Measurements from ENCODE around the gene ACTN3. TPM values are rescaled to one million over a fixed set of nuclear protein-coding genes. Genes with fewer than 3 reads are reported as not detected.

ACTN3 gene
- total RNA-seq, 1 experiment from 2014 or later = not detected

DNA sequence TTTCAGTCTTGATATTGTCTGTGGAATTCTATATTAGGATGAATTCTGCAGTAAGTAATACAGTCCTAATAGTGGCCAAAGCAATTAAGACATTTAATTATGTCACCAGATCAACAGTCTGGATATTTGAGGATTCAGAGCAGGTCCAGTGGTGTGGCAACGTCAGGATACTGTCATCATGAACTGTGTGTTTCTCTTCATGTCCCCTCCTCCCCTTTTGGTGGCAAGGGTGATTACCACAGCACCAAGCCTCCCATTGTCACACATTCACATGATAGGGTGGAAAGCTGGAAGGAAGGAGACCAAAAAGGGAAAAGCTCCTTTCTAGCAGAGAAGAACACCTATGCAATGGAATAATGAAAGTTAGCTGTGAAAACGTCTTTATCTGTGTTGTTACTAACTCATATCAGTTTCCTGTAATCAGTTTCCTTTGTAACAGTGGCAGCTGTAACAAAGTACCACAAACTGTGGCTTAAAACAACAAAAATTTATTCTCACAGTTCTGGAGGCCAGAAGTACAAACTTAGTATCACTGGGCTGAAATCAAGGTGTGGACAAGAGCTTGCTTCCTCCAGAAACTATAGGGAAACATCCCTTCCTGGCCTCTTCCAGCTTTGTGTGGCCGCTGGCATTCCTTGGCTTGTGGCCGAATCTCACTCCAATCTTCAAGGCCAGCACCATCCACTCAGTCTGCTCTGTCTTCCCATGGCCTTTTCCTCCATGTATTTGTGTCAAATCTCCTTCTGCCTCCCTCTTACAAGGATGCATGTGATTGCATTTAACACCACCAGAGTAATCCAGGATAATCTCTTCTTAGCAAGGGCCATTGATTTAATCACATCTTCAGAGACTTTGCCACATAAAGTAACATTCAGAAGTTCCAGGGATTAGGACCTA is 63.3 kb downstream of the ACTN3 start:
- Histone ChIP-seq H3K9me3 (ENCODE audit: low read depth, low read length, poor library complexity, severe bottlenecking) (no peaks in the 10 kb centered on the region), H3K27me3 (replicated peaks; ENCODE audit: insufficient read depth, low read depth, low read length, poor library complexity) (no peaks in the 10 kb centered on the region), H3K4me1 (ENCODE audit: insufficient read depth, low read length, poor library complexity, severe bottlenecking) (no peaks in the 10 kb centered on the region), H3K36me3 (ENCODE audit: insufficient read depth, low read length, poor library complexity, severe bottlenecking) (peaks cover 6% of the 10 kb centered on the region), H3K27ac (ENCODE audit: low read depth, low read length, poor library complexity, severe bottlenecking) (no peak overlapping the region), H3K4me3 (ENCODE audit: low read depth, low read length, poor library complexity, severe bottlenecking) (no peak overlapping the region)
- ChIA-PET CTCF (no interaction called here), POLR2A (ENCODE audit: low non-redundant PET) (no interaction called here)
- BruUV-seq (replicated peaks) = no TSS peak
- no peak for TF ChIP-seq EZH2 (IDR thresholded peaks at IDR 0.05; ENCODE audit: borderline replicate concordance, low read depth, low read length, poor library complexity, severe bottlenecking)
- TF ChIP-seq, protein P1, sequence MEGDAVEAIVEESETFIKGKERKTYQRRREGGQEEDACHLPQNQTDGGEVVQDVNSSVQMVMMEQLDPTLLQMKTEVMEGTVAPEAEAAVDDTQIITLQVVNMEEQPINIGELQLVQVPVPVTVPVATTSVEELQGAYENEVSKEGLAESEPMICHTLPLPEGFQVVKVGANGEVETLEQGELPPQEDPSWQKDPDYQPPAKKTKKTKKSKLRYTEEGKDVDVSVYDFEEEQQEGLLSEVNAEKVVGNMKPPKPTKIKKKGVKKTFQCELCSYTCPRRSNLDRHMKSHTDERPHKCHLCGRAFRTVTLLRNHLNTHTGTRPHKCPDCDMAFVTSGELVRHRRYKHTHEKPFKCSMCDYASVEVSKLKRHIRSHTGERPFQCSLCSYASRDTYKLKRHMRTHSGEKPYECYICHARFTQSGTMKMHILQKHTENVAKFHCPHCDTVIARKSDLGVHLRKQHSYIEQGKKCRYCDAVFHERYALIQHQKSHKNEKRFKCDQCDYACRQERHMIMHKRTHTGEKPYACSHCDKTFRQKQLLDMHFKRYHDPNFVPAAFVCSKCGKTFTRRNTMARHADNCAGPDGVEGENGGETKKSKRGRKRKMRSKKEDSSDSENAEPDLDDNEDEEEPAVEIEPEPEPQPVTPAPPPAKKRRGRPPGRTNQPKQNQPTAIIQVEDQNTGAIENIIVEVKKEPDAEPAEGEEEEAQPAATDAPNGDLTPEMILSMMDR (conservative IDR thresholded peaks at IDR 0.05; ENCODE audit: low read depth, low read length) = no peak
- DNase-seq (ENCODE audit: low spot score) = no peak
- intact Hi-C loops (cut with micrococcal nuclease; ENCODE audit: unreplicated experiment) = no loop called here

DNA sequence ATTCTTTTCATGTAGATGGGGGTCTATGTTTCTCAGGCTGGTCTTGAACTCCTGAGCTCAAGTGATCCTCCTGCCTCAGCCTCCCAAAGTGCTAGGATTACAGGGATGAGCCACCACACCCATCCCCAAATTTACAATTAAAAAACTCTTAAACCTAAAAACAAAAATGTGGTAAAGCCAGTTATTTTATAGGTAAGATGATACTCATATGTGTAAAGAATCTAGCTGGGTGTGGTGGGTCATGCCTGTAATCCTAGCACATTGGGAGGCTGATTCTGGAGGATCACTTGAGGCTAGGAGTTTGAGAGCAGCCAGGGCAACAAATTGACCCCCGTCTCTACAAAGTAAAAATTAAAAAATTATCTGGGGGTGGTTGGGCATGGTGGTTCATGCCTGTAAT is 65.8 kb downstream of the ACTN3 start:
- H3K36me3 ChIP-seq (ENCODE audit: insufficient read depth, low read length, poor library complexity, severe bottlenecking) = peaks cover 2% of the 10 kb centered on the region
- intact Hi-C loops (cut with micrococcal nuclease; ENCODE audit: unreplicated experiment) = no loop called here
- no peak for DNase-seq (ENCODE audit: low spot score)
- H3K4me1 ChIP-seq (ENCODE audit: insufficient read depth, low read length, poor library complexity, severe bottlenecking) = no peaks in the 10 kb centered on the region
- H3K27ac ChIP-seq (ENCODE audit: low read depth, low read length, poor library complexity, severe bottlenecking) = no peak overlapping the region
- no peak overlapping the region for H3K4me3 ChIP-seq (ENCODE audit: low read depth, low read length, poor library complexity, severe bottlenecking)
- H3K9me3 ChIP-seq (ENCODE audit: low read depth, low read length, poor library complexity, severe bottlenecking) = no peaks in the 10 kb centered on the region
- BruUV-seq (replicated peaks) = no TSS peak
- H3K27me3 ChIP-seq (replicated peaks; ENCODE audit: insufficient read depth, low read depth, low read length, poor library complexity) = no peaks in the 10 kb centered on the region
- TF ChIP-seq, protein P1 (conservative IDR thresholded peaks at IDR 0.05; ENCODE audit: low read depth, low read length) = no peak
- no peak for TF ChIP-seq EZH2 (IDR thresholded peaks at IDR 0.05; ENCODE audit: borderline replicate concordance, low read depth, low read length, poor library complexity, severe bottlenecking)
- ChIA-PET CTCF (no interaction called here), POLR2A (ENCODE audit: low non-redundant PET) (no interaction called here)

Other genes with a start within 250 kb of the ACTN3 start
- 97.8 and 111 TPM in 2 replicates for gene CD248, start 229.9 kb upstream of the ACTN3 start, total RNA-seq (2021)
- 4.9 and 6.4 TPM in 2 replicates for gene RIN1, start 210.5 kb upstream of the ACTN3 start, total RNA-seq (2021)
- 76.8 and 93.5 TPM in 2 replicates for gene BRMS1, start 201.8 kb upstream of the ACTN3 start, total RNA-seq (2021)
- 47.1 and 53.6 TPM in 2 replicates for gene B4GAT1, start 199.3 kb upstream of the ACTN3 start, total RNA-seq (2021)
- 60.4 and 62.4 TPM in 2 replicates for gene SLC29A2, start 175.1 kb upstream of the ACTN3 start, total RNA-seq (2021)
- gene NPAS4, start 125.9 kb upstream of the ACTN3 start, total RNA-seq (2021) = not detected in 2 replicates
- gene MRPL11, start 108.1 kb upstream of the ACTN3 start, total RNA-seq (2021) = 96.5 and 97.9 TPM in 2 replicates
- 15.4 and 18.5 TPM in 2 replicates for gene PELI3, start 80.0 kb upstream of the ACTN3 start, total RNA-seq (2021)
- gene DPP3, start 66.5 kb upstream of the ACTN3 start, total RNA-seq (2021) = 83.3 and 93.3 TPM in 2 replicates
- 40.5 and 48.4 TPM in 2 replicates for gene BBS1, start 36.3 kb upstream of the ACTN3 start, total RNA-seq (2021)
- gene ZDHHC24, start 855 bp upstream of the ACTN3 start, total RNA-seq (2021) = 9.7 and 12.2 TPM in 2 replicates
- gene CTSF, start 21.7 kb downstream of the ACTN3 start, total RNA-seq (2021) = 3.7 and 6.9 TPM in 2 replicates
- 0.90 and 1.1 TPM in 2 replicates for gene CCDC87, start 46.2 kb downstream of the ACTN3 start, total RNA-seq (2021)
- gene CCS, start 46.3 kb downstream of the ACTN3 start, total RNA-seq (2021) = 43.8 and 56.8 TPM in 2 replicates
- 152 and 162 TPM in 2 replicates for gene RBM14, start 69.7 kb downstream of the ACTN3 start, total RNA-seq (2021)
- gene RBM4, start 91.8 kb downstream of the ACTN3 start, total RNA-seq (2021) = 238 and 245 TPM in 2 replicates
- 35.0 and 40.5 TPM in 2 replicates for gene RBM4B, start 131.0 kb downstream of the ACTN3 start, total RNA-seq (2021)
- 21.1 and 34.4 TPM in 2 replicates for gene SPTBN2, start 182.3 kb downstream of the ACTN3 start, total RNA-seq (2021)